ENCODE results near the gene CCDC171. TPM values are rescaled to one million over a fixed set of nuclear protein-coding genes. Genes with fewer than 3 reads are reported as not detected.

Gene CCDC171
- total RNA-seq, 1 donor from 2014 or later: 2.9 TPM

DNA sequence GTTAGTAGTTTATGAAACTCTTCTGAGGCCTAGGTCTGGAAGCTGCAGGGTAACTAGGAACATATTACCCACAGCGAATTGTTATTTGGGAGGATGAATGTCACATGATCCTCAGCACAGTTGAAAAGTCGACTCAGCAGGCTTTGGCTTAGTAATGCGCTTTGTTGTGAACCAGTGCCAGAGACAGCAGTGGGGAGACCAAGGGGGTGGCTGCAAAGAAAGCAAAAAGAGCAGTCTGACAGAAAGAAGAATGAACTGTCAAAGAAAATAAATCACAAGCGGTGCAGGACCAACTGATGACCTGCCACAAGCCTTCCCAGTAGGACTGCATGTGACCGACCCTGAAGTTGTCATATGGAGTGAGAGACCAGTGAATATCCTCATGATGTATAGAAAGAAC lies 170.0 kb downstream of the CCDC171 start:
- Histone ChIP-seq H3K9me3 (no peaks in the 10 kb centered on the region), H3K4me3 (no peak overlapping the region), H3K4me1 (no peaks in the 10 kb centered on the region), H3K27me3 (no peaks in the 10 kb centered on the region), H3K36me3 (no peaks in the 10 kb centered on the region), H3K27ac (no peak overlapping the region)
- no peak for DNase-seq (ENCODE audit: extremely low spot score in 2 of 2)
- intact Hi-C loops (cut with DNase I): no loop called here
- no peak for TF ChIP-seq POLR2AphosphoS5 (IDR thresholded peaks at IDR 0.05; ENCODE audit: insufficient read depth in 1 of 2, low read depth in 1 of 2)

DNA sequence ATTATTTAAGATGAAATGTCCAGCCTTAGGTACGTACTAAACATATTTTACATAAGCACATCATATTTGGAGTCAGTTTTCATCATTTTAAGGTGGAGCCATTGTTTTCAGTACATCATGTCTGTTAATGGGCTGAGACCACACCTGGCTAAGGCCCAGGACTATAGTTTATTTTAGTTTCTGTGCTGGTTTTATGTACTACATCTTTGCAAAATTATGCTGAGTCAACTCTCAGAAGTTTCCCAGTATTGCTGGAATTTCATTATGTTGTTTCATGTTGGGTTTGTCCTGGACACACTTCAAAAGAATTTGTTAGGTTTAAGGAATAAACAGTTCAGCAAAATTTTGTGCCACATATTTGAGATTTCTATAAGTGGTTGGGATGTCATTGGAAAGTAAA lies 171.2 kb downstream of the CCDC171 start:
- intact Hi-C loops (cut with DNase I): no loop called here
- Histone ChIP-seq H3K27me3 (no peaks in the 10 kb centered on the region), H3K36me3 (no peaks in the 10 kb centered on the region), H3K4me3 (no peak overlapping the region), H3K27ac (no peak overlapping the region), H3K4me1 (no peaks in the 10 kb centered on the region), H3K9me3 (no peaks in the 10 kb centered on the region)
- DNase-seq (ENCODE audit: extremely low spot score in 2 of 2): no peak
- TF ChIP-seq POLR2A (IDR thresholded peaks at IDR 0.05): no peak
- no peak for TF ChIP-seq POLR2AphosphoS5 (IDR thresholded peaks at IDR 0.05; ENCODE audit: insufficient read depth in 1 of 2, low read depth in 1 of 2)
- TF ChIP-seq, protein P1, sequence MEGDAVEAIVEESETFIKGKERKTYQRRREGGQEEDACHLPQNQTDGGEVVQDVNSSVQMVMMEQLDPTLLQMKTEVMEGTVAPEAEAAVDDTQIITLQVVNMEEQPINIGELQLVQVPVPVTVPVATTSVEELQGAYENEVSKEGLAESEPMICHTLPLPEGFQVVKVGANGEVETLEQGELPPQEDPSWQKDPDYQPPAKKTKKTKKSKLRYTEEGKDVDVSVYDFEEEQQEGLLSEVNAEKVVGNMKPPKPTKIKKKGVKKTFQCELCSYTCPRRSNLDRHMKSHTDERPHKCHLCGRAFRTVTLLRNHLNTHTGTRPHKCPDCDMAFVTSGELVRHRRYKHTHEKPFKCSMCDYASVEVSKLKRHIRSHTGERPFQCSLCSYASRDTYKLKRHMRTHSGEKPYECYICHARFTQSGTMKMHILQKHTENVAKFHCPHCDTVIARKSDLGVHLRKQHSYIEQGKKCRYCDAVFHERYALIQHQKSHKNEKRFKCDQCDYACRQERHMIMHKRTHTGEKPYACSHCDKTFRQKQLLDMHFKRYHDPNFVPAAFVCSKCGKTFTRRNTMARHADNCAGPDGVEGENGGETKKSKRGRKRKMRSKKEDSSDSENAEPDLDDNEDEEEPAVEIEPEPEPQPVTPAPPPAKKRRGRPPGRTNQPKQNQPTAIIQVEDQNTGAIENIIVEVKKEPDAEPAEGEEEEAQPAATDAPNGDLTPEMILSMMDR (IDR thresholded peaks at IDR 0.05): no peak

DNA sequence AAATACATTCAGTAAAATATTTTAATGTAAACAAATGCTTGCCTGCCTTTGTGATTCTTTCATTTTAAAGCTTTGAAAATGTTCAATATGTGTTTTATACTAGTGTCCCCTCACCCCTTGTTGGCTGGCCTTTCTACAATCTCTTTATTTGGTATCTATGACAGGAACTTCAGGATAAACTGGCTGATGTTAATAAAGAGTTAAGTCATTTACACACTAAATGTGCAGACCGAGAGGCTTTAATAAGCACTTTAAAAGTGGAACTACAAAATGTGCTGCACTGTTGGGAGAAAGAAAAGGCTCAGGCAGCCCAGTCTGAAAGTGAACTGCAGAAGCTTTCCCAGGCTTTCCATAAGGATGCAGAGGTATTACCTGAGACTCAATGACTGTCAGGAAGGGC lies 171.8 kb downstream of the CCDC171 start:
- H3K36me3 ChIP-seq: no peaks in the 10 kb centered on the region
- no peak overlapping the region for H3K4me3 ChIP-seq
- H3K9me3 ChIP-seq: no peaks in the 10 kb centered on the region
- H3K27ac ChIP-seq: no peak overlapping the region
- intact Hi-C loops (cut with DNase I): no loop called here
- no peaks in the 10 kb centered on the region for H3K4me1 ChIP-seq
- TF ChIP-seq POLR2A (IDR thresholded peaks at IDR 0.05) (no peak), POLR2AphosphoS5 (IDR thresholded peaks at IDR 0.05; ENCODE audit: insufficient read depth in 1 of 2, low read depth in 1 of 2) (no peak)
- TF ChIP-seq, protein P1 (IDR thresholded peaks at IDR 0.05): no peak
- no peaks in the 10 kb centered on the region for H3K27me3 ChIP-seq
- no peak for DNase-seq (ENCODE audit: extremely low spot score in 2 of 2)

DNA sequence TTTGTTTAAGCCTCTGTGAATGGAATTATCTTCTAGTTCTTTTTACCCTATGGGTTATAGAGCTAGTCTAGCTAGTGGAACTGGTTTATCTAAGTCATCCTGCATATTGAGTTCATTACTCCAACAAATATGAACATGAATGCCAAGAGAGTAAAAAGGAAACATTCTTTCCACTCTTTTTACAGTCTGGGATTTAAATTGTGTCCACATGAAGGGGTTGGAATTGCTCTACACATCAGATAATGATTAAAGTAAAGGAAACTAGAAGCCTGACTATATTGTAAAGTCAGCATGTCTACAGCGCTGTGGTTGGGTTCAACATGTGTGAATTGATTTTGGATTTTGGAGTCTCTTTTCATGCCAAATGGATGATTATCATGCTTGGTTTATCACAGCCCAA lies 173.1 kb downstream of the CCDC171 start:
- Histone ChIP-seq H3K9me3 (no peaks in the 10 kb centered on the region), H3K4me1 (no peaks in the 10 kb centered on the region), H3K27me3 (no peaks in the 10 kb centered on the region), H3K36me3 (no peaks in the 10 kb centered on the region), H3K4me3 (no peak overlapping the region), H3K27ac (no peak overlapping the region)
- no peak for DNase-seq (ENCODE audit: extremely low spot score in 2 of 2)
- TF ChIP-seq, protein P1 (IDR thresholded peaks at IDR 0.05): no peak
- TF ChIP-seq POLR2A (IDR thresholded peaks at IDR 0.05) (no peak), POLR2AphosphoS5 (IDR thresholded peaks at IDR 0.05; ENCODE audit: insufficient read depth in 1 of 2, low read depth in 1 of 2) (no peak)
- intact Hi-C loops (cut with DNase I): no loop called here

DNA sequence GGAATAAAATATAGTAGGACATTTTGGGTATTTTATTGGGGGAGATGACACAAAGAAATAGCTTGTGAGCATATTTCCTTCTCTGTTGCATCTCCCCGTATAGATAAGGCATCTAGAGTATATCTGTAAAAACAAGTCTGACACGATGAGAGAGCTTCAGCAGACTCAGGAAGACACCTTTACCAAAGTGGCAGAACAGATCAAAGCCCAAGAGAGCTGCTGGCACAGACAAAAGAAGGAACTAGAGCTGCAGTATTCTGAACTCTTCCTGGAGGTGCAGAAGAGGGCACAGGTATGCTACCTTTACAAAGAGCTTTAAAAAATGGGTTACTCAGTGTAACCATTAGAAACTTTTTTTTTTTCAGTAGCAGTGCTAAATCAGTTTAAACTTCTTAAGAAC lies 176.7 kb downstream of the CCDC171 start:
- Histone ChIP-seq H3K9me3 (no peaks in the 10 kb centered on the region), H3K4me1 (no peaks in the 10 kb centered on the region), H3K27me3 (no peaks in the 10 kb centered on the region), H3K36me3 (no peaks in the 10 kb centered on the region), H3K27ac (no peak overlapping the region), H3K4me3 (no peak overlapping the region)
- intact Hi-C loops (cut with DNase I): no loop called here
- TF ChIP-seq POLR2AphosphoS5 (IDR thresholded peaks at IDR 0.05; ENCODE audit: insufficient read depth in 1 of 2, low read depth in 1 of 2) (no peak), POLR2A (IDR thresholded peaks at IDR 0.05) (no peak)
- TF ChIP-seq, protein P1 (IDR thresholded peaks at IDR 0.05): no peak
- no peak for DNase-seq (ENCODE audit: extremely low spot score in 2 of 2)
